HEK293T (cell line): ENCODE results near the gene HPF1.
"Not testable (repeated sequence)": the region's sequence is repeated elsewhere in the genome, so short reads cannot be mapped to it uniquely, and the experiment has no call there.

Experiments used
- CTCF ChIA-PET: fragments of 350-600 bp; formaldehyde crosslinking; extraction: SDS; loops from one replicate; lab custom pipeline; 2021; ENCODE audit warnings: antibody characterized with exemption, inconsistent platforms; lab: Yijun Ruan, JAX
- POLR2A ChIA-PET: fragments of 350-600 bp; formaldehyde crosslinking; extraction: SDS; loops from one replicate; lab custom pipeline; 2020; ENCODE audit warnings: antibody characterized with exemption, inconsistent platforms; lab: Yijun Ruan, JAX
- DNase-seq: peaks from one replicate; pipeline ENCODE4 v3.0.0; 2012; ENCODE audit warnings: mixed read lengths; ENCODE audit errors: extremely low spot score
- ARNT ChIP-seq: fragments of 450-650 bp; IDR thresholded peaks from 2 replicates; pipeline ENCODE4 v1.6.1; 2017; ENCODE audit warnings: mild to moderate bottlenecking
- BHLHE40 ChIP-seq: fragments of 450-650 bp; IDR thresholded peaks from 2 replicates; pipeline ENCODE4 v1.6.1; 2016; ENCODE audit warnings: mild to moderate bottlenecking, moderate library complexity, borderline replicate concordance
- CTBP1 ChIP-seq: fragments of 450-650 bp; IDR thresholded peaks from 2 replicates; pipeline ENCODE4 v1.6.1; 2016; ENCODE audit warnings: borderline replicate concordance
- ELF4 ChIP-seq: fragments of 450-650 bp; IDR thresholded peaks from 2 replicates; pipeline ENCODE4 v1.6.1; 2017; ENCODE audit warnings: antibody characterized with exemption
- FOXA1 ChIP-seq: fragments of 450-650 bp; IDR thresholded peaks from 2 replicates; pipeline ENCODE4 v1.6.1; 2016; ENCODE audit warnings: mild to moderate bottlenecking
- FOXK2 ChIP-seq: fragments of 450-650 bp; IDR thresholded peaks from 2 replicates; pipeline ENCODE4 v1.6.1; 2016; ENCODE audit warnings: mild to moderate bottlenecking
- FOXM1 ChIP-seq: fragments of 450-650 bp; IDR thresholded peaks from 2 replicates; pipeline ENCODE4 v1.6.1; 2017; ENCODE audit warnings: mild to moderate bottlenecking, borderline replicate concordance
- HDGF ChIP-seq: fragments of 450-650 bp; IDR thresholded peaks from 2 replicates; pipeline ENCODE4 v1.6.1; 2017; ENCODE audit warnings: antibody characterized with exemption, borderline replicate concordance
- L3MBTL2 ChIP-seq: fragments of 450-650 bp; conservative IDR thresholded peaks from 2 replicates; pipeline ENCODE4 v1.6.1; 2016; ENCODE audit warnings: mild to moderate bottlenecking
- LEF1 ChIP-seq: fragments of 450-650 bp; IDR thresholded peaks from 2 replicates; pipeline ENCODE4 v1.6.1; 2017; ENCODE audit warnings: mild to moderate bottlenecking, borderline replicate concordance
- NFRKB ChIP-seq: fragments of 450-650 bp; IDR thresholded peaks from 2 replicates; pipeline ENCODE4 v1.6.1; 2016; ENCODE audit warnings: mild to moderate bottlenecking, moderate library complexity
- PKNOX1 ChIP-seq: fragments of 450-650 bp; IDR thresholded peaks from 2 replicates; pipeline ENCODE4 v1.6.1; 2016
- SP1 ChIP-seq: fragments of 450-650 bp; IDR thresholded peaks from 2 replicates; pipeline ENCODE4 v1.6.1; 2017
- SUZ12 ChIP-seq: fragments of 450-650 bp; IDR thresholded peaks from 2 replicates; pipeline ENCODE4 v1.6.1; 2016; ENCODE audit warnings: mild to moderate bottlenecking
- TARDBP ChIP-seq: fragments of 450-650 bp; IDR thresholded peaks from 2 replicates; pipeline ENCODE4 v1.6.1; 2016
- ZNF384 ChIP-seq: fragments of 450-650 bp; IDR thresholded peaks from 2 replicates; pipeline ENCODE4 v1.6.1; 2016

HPF1 gene

GRCh38 chr4:169756971-169757574 is 671 bp downstream of the HPF1 start:
- ChIA-PET POLR2A (interaction anchor here (0.7 to 1.2 kb wide), 7 partner anchors 8 to 144 kb away, joined by 3 to 10 read pairs (median 5); partner anchors contain the start of genes CLCN3 and NEK1), CTCF (interaction anchor here (0.5 to 1.0 kb wide), 3 partner anchors 15 to 137 kb away, joined by 3 to 4 read pairs (median 4); partner anchors contain the start of gene CLCN3)
- TF ChIP-seq PKNOX1, result no peak
- no peak for TF ChIP-seq TARDBP
- TF ChIP-seq LEF1, result no peak
- no peak for TF ChIP-seq L3MBTL2
- no peak for TF ChIP-seq ZNF384
- no peak for DNase-seq

- POLR2A ChIA-PET, result no interaction called here
- DNase-seq, result no peak
- CTCF ChIA-PET, result no interaction called here
- TF ChIP-seq FOXK2, result no peak
- TF ChIP-seq NFRKB, result no peak
- no peak for TF ChIP-seq SUZ12
- TF ChIP-seq LEF1, result no peak
- TF ChIP-seq ARNT, result no peak
- TF ChIP-seq FOXM1, result no peak
- no peak for TF ChIP-seq L3MBTL2
- no peak for TF ChIP-seq ELF4
- no peak for TF ChIP-seq HDGF
- TF ChIP-seq BHLHE40, result no peak
- no peak for TF ChIP-seq TARDBP
- no peak for TF ChIP-seq CTBP1
- no peak for TF ChIP-seq PKNOX1
- TF ChIP-seq FOXA1, result no peak
Measured at GRCh38 chr4:169745291-169745690, 12.5 kb downstream of the HPF1 start.

GRCh38 chr4:169744601-169745000 is 13.1 kb downstream of the HPF1 start:
- DNase-seq, result no peak
- ChIA-PET POLR2A (interaction anchor here (0.7 kb wide), 1 partner anchor 177 kb away, joined by 3 read pairs; no protein-coding TSS in a partner anchor), CTCF (no interaction called here)
- no peak for TF ChIP-seq SUZ12
- TF ChIP-seq LEF1, result no peak
- no peak for TF ChIP-seq NFRKB
- TF ChIP-seq CTBP1, result no peak
- TF ChIP-seq SP1, result no peak

- POLR2A ChIA-PET, result no interaction called here
- CTCF ChIA-PET, result no interaction called here
- DNase-seq, result no peak
- TF ChIP-seq FOXA1 (no peak), FOXM1 (no peak), BHLHE40 (no peak), NFRKB (no peak), ARNT (no peak), HDGF (no peak), TARDBP (no peak), FOXK2 (no peak), SUZ12 (no peak), LEF1 (no peak), ZNF384 (no peak), ELF4 (no peak), L3MBTL2 (no peak), PKNOX1 (no peak), CTBP1 (no peak), SP1 (no peak)
Measured at GRCh38 chr4:169741569-169741968, 16.2 kb downstream of the HPF1 start.

GRCh38 chr4:169738604-169739003 is 19.1 kb downstream of the HPF1 start:
- CTCF ChIA-PET, POLR2A ChIA-PET, DNase-seq: not testable (repeated sequence)

GRCh38 chr4:169730564-169730963 is 27.2 kb downstream of the HPF1 start:
- DNase-seq, result no peak
- POLR2A ChIA-PET, result interaction anchor here (0.9 kb wide), 1 partner anchor 119 kb away, joined by 3 read pairs; no protein-coding TSS in a partner anchor
- CTCF ChIA-PET, result no interaction called here
- TF ChIP-seq FOXM1 (no peak), HDGF (no peak), CTBP1 (no peak), L3MBTL2 (no peak), ELF4 (no peak), FOXA1 (no peak), LEF1 (no peak), SUZ12 (no peak), BHLHE40 (no peak), PKNOX1 (no peak), TARDBP (no peak), FOXK2 (no peak), ARNT (no peak), ZNF384 (no peak), SP1 (no peak), NFRKB (no peak)
